Retinal pigment epithelial cell (primary cell): ENCODE data around the gene SPAG16.

Experiments
- DNase-seq: peaks from one replicate; pipeline ENCODE4 v3.0.0-alpha.2; 2010; ENCODE audit warnings: low read depth
- H3K4me3 ChIP-seq: 2 replicates; pipeline ENCODE4 v1.5.1; 2011; ENCODE audit warnings: mild to moderate bottlenecking, low read length, control low read depth, moderate library complexity
- TF ChIP-seq, protein P1 (sequence below): conservative IDR thresholded peaks from 2 replicates; pipeline ENCODE4 v1.5.1; 2011; ENCODE audit warnings: low read depth, low read length, control low read depth, inconsistent platforms

The SPAG16 gene

DNA sequence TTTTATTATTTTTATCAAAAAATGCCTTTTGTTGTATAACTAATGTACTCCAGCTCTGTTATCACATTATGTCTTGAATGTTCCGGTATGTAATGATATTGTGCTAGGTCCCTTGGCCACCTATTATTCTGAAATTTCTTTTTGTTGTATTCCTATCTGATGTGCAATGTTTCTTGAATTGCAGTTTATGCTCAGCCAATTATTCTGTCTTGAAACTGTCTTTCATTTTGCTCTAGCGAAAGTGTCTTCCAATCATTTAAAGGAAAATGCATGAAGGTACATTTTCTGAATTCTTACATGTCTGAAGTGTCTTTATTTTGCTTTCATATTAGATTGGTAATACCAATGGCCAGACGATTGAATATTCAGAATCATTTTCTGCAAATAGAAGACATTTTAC is 277.5 kb downstream of the SPAG16 start:
- no peak for DNase-seq
- TF ChIP-seq, protein P1, sequence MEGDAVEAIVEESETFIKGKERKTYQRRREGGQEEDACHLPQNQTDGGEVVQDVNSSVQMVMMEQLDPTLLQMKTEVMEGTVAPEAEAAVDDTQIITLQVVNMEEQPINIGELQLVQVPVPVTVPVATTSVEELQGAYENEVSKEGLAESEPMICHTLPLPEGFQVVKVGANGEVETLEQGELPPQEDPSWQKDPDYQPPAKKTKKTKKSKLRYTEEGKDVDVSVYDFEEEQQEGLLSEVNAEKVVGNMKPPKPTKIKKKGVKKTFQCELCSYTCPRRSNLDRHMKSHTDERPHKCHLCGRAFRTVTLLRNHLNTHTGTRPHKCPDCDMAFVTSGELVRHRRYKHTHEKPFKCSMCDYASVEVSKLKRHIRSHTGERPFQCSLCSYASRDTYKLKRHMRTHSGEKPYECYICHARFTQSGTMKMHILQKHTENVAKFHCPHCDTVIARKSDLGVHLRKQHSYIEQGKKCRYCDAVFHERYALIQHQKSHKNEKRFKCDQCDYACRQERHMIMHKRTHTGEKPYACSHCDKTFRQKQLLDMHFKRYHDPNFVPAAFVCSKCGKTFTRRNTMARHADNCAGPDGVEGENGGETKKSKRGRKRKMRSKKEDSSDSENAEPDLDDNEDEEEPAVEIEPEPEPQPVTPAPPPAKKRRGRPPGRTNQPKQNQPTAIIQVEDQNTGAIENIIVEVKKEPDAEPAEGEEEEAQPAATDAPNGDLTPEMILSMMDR: no peak
- no peak overlapping the region for H3K4me3 ChIP-seq

DNA sequence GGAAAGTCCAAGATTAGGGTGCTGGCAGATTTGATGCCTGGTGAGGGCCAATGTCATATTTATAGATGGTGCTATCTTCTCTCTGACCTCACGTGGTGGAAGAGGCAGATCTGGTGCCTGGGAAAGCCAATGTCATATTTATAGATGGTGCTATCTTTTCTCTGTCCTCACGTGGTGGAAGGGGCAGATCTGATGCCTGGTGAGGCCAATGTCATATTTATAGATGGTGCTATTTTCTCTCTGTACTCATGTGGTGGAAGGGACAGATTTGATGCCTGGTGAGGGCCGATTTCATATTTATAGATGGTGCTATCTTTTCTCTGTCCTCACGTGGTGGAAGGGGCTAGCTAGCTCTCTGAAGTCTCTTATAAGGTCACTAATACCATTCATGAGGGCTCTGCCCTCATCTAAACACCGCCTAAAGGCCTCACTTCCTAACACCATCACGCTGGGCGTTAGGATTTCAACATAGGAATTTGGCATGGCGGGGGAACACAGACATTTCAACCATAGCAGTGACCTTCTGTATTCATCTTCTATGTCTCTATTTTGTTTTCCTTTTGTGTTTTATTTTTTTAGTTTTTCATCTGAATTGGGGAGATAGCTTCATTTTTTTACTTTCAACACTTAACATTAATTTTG is 278.4 kb downstream of the SPAG16 start:
- H3K4me3 ChIP-seq: no peak overlapping the region
- TF ChIP-seq, protein P1: no peak
- no peak for DNase-seq

DNA sequence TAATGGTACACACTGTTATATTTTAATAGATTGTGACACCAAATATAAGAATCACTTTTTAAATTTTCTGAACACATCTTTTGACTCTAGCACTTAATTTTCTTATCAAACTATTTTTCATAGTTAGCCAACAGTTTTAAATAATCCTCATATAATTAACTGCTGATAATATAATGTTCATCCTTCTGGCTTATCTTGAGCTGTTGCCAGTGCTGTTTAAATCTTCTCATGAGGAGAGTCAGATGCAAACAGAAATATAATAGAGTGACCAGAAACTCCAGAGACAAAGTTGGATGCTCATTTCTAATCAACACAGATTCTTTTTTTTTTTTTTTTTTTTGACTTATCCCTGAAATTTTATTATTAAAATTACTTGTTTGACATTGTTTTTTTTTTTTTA is 282.6 kb downstream of the SPAG16 start:
- TF ChIP-seq, protein P1: no peak
- no peak overlapping the region for H3K4me3 ChIP-seq

GRCh38 chr2:213609570-213610170 is 325.4 kb downstream of the SPAG16 start:
- TF ChIP-seq, protein P1: no peak
- H3K4me3 ChIP-seq: no peak overlapping the region
- DNase-seq: no peak

More for the DNA sequence above, 282.6 kb downstream of the SPAG16 start:
- DNase-seq: no peak

DNA sequence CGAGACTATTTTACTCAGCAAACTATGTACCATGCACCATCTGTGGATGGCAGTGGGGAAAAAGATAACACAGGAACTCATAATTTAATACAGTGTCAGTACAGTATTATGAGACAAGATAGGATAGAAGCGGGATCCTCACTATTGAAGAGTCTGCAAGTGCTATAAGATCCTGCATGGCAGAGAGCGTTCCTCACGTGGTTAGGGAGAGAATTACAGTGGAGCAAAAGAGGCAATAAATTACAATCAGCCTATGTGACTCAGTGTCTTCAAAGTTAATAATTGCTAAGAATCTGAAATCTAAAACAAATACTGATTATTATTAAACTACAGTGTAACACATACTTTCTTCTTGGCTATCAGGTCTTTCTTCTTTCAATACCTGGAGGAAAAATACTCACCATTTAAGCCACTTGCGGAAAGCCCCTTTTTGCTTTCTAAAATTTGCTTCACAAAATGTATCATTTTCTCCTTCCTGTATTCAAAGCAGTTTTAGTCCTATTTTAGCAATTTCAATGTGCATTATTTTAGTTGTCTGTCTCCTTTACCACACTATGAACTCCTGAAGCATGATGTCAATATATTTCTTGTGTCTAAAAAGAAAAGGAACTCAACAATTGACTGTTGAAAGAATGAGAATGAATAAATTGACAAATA is 342.9 kb downstream of the SPAG16 start:
- no peak for DNase-seq
- TF ChIP-seq, protein P1: no peak
- H3K4me3 ChIP-seq: no peak overlapping the region

GRCh38 chr2:213627835-213628460 is 343.7 kb downstream of the SPAG16 start:
- TF ChIP-seq, protein P1: no peak
- H3K4me3 ChIP-seq: no peak overlapping the region
- DNase-seq: no peak
